GM19023 (cell line): ENCODE measurements around the gene ZBTB20.
A peak's percentile ranks its signal among the peaks of the same experiment; 100 is the strongest.

Experiments used
- ATAC-seq: cut with Tn5 transposase; IDR thresholded peaks from one replicate; pipeline ENCODE4 v1.9.1; 2021; ENCODE audit warnings: mild to moderate bottlenecking, moderate library complexity; ENCODE audit not compliant: unreplicated experiment

ZBTB20 gene

GRCh38 chr3:114402838-114403237 is 744.2 kb downstream of the ZBTB20 start:
- no peak for ATAC-seq

GRCh38 chr3:114401346-114401745 is 745.7 kb downstream of the ZBTB20 start:
- ATAC-seq: no peak

GRCh38 chr3:114400371-114400770 is 746.7 kb downstream of the ZBTB20 start:
- ATAC-seq: no peak

- no peak for ATAC-seq
These were observed 752.5 kb downstream of the ZBTB20 start for GRCh38 chr3:114394551-114394950.

GRCh38 chr3:114393367-114394072 is 753.6 kb downstream of the ZBTB20 start:
- no peak for ATAC-seq

GRCh38 chr3:114392831-114393230 is 754.3 kb downstream of the ZBTB20 start:
- no peak for ATAC-seq

- ATAC-seq: no peak
These were observed 757.9 kb downstream of the ZBTB20 start for GRCh38 chr3:114389156-114389555.

GRCh38 chr3:114384558-114384903 is 762.6 kb downstream of the ZBTB20 start:
- ATAC-seq: no peak

GRCh38 chr3:114383875-114384557 is 763.1 kb downstream of the ZBTB20 start:
- ATAC-seq: peak; percentile 92

- no peak for ATAC-seq
These were observed 766.8 kb downstream of the ZBTB20 start for GRCh38 chr3:114380233-114380651.

GRCh38 chr3:114379266-114379665 is 767.8 kb downstream of the ZBTB20 start:
- ATAC-seq: no peak

GRCh38 chr3:114378760-114379159 is 768.3 kb downstream of the ZBTB20 start:
- no peak for ATAC-seq

GRCh38 chr3:114377426-114377825 is 769.7 kb downstream of the ZBTB20 start:
- ATAC-seq: no peak

- ATAC-seq: no peak
These were observed 770.4 kb downstream of the ZBTB20 start for GRCh38 chr3:114376516-114377185.

GRCh38 chr3:114375608-114376421 is 771.3 kb downstream of the ZBTB20 start:
- ATAC-seq: no peak

- ATAC-seq: no peak
These were observed 772.6 kb downstream of the ZBTB20 start for GRCh38 chr3:114374433-114374990.

- no peak for ATAC-seq
These were observed 776.4 kb downstream of the ZBTB20 start for GRCh38 chr3:114370537-114371174.

GRCh38 chr3:114365909-114366308 is 781.2 kb downstream of the ZBTB20 start:
- ATAC-seq: no peak

GRCh38 chr3:114364806-114365654 is 782.1 kb downstream of the ZBTB20 start:
- no peak for ATAC-seq
